H54 (cell line): Measurements from ENCODE around the gene TNRC6B.

Source experiments
- DNase-seq: peaks from one replicate; pipeline ENCODE4 v3.0.0; 2011; ENCODE audit warnings: low spot score, mixed read lengths; ENCODE audit not compliant: insufficient read length
- FAIRE-seq: peaks from 3 replicates; lab custom pipeline; 2011; peaks lifted over from hg19 to GRCh38; lab: Jason Lieb, UNC
- POLR2A ChIP-seq: IDR thresholded peaks from 2 replicates; pipeline ENCODE4 v1.6.1; 2011; ENCODE audit warnings: low read depth, mild to moderate bottlenecking, low read length

TNRC6B gene

DNA sequence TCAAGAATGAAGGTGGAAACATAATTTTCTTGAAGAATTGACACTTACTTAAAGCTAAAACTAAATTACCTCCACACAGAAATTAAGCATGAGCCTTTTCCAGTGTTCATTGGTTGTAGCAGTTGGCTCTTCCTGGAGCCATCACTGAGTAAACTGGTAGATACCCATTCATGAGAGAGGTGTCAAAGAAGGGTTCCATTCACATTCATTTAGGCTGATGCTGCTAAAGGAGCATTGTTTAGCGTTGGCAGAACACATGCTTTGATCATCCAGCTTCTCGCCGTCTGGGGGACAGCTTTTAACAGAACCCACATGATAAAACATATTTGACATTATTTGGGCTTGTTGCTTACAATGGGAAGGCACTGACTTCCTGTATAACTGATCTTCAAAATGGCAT, 71.6 kb downstream of the TNRC6B start:
- no peak for FAIRE-seq
- DNase-seq, result no peak
- TF ChIP-seq POLR2A, result no peak

DNA sequence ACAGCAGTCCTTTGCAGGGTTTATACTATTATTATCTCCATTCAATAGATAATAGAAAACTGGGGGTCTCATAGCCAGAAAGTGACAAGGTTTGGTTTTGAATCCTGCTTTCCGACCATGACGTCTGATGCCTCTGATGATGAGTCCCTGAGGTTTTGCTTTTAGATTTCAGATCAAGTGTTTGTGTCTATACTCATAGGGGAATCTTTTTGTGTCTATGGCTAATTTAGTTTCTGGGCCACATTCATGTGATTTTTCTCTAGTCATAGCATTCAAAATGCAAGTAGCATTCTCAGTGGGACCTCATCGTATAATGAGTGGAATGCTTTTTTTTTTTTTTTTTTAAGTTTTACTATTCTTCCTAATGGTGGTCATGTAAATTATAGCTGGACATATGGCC, 72.9 kb downstream of the TNRC6B start:
- no peak for TF ChIP-seq POLR2A
- DNase-seq, result no peak
- no peak for FAIRE-seq

GRCh38 chr22:40251106-40251505, 73.4 kb downstream of the TNRC6B start:
- FAIRE-seq (no peak), DNase-seq (no peak)
- no peak for TF ChIP-seq POLR2A

- DNase-seq (no peak), FAIRE-seq (no peak)
- TF ChIP-seq POLR2A, result no peak
Measured at GRCh38 chr22:40252146-40252545, 74.4 kb downstream of the TNRC6B start.

DNA sequence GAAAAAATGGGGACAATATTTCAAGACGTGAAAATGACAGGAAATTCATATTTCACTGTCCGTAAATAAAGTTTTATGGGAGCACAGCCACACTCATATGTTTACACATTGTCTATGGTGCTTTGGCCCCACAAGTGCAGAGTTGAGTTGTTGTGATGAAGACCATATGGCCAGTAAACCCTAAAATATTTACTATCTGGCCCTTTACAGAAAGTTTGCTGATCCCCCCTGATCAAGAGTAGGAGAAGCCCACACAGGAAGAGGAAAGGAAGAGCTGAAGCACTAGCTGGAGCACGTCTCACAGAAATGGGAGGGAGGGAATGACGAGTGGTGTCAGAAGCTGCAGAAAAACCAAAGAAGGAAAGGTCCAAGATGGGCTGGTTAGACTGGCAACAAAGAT, 78.8 kb downstream of the TNRC6B start:
- FAIRE-seq, result no peak
- TF ChIP-seq POLR2A, result no peak
- DNase-seq, result no peak

- DNase-seq (no peak), FAIRE-seq (no peak)
- TF ChIP-seq POLR2A, result no peak
Measured at GRCh38 chr22:40258017-40258416, 80.3 kb downstream of the TNRC6B start.

DNA sequence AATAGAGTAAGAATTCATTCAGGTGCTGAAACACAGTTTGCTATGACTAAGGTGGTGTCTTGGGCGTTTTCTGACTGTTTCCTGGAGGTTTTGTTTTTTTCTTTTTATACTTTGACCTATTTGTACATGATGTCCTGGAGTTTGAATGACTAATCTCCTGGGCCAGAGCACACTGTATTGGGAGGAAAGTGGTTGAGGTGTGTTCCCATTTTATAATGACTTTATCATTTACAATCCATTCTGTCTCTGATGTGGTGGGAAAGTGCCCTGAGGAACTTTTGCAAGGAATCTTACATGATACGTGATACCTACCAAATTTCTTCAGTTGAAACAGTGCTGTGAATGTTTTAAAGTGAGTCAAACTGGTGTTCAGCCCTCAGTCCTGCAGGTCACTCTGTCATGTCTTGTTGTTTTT, 80.8 kb downstream of the TNRC6B start:
- FAIRE-seq, result peak; percentile 52
- DNase-seq, result no peak
- TF ChIP-seq POLR2A, result no peak

- no peak for TF ChIP-seq POLR2A
- no peak for FAIRE-seq
- DNase-seq, result no peak
Measured at GRCh38 chr22:40261783-40262182, 84.1 kb downstream of the TNRC6B start.

DNA sequence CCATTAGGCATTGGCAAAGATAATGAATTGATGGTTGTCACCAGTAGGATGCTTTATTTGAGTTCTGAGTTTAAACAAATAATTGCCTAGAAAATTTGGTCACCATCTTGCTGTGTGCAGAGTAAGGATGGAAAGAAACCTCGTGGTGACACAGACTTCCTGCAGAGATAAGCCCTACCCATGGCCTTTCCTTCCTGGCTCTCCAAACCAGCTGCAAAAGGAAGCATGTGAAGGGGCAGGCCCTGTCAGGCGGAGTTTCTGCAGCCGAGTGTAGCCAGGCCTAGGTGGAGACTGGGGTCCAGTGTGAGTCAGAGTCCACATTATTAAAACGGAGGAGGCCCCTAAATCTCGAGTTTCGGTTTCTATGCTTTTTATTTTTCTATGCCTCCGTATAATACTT, 85.5 kb downstream of the TNRC6B start:
- DNase-seq (no peak), FAIRE-seq (no peak)

GRCh38 chr22:40265783-40266182, 88.1 kb downstream of the TNRC6B start:
- DNase-seq (no peak), FAIRE-seq (no peak)
- no peak for TF ChIP-seq POLR2A

More for the DNA sequence above, 85.5 kb downstream of the TNRC6B start:
- TF ChIP-seq POLR2A, result no peak

DNA sequence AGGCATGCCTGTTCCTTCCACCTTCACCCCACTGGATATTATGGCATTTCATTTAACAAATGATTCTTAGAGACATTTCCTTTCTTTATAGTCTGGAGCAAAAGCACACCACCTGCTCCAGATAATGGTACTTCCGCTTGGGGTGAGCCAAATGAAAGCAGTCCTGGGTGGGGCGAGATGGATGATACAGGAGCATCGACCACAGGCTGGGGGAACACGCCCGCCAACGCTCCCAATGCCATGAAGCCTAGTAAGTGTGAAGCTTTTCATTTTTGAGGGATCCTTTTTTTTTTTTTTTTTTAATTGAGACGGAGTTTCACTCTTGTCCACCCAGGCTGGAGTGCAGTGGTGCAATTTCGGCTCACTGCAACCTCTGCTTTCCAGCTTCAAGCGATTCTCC, 92.3 kb downstream of the TNRC6B start:
- no peak for FAIRE-seq
- no peak for TF ChIP-seq POLR2A
- DNase-seq, result no peak

DNA sequence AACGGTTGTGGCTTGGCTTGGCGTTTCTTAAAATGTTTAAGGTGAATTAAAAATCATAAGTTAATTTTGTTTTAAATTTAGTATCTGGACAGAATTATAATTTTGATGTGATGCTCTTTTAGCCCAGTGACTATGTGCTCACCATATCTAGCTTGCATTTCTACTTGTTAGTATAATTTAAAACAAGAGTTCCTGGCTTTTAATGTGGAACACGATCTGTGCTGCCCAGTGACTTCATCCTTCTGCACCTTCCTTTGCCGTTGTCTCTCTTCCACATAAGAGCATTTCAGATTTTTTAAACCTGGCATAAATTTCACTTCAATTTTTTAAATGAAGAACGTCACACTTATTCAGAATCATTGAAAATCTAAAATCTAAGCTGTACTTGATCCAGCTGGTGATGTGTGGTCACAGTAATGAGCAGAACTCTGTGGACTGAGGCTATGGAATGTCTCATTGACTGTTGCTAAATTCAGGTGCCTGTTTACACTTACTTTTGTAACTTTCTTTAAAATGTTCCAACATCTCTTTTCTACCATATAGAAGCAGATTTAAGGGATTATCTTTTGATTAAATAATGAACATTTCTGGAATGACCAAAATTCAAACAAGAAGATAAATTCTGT, 93.1 kb downstream of the TNRC6B start:
- no peak for FAIRE-seq
- TF ChIP-seq POLR2A, result no peak
- no peak for DNase-seq

DNA sequence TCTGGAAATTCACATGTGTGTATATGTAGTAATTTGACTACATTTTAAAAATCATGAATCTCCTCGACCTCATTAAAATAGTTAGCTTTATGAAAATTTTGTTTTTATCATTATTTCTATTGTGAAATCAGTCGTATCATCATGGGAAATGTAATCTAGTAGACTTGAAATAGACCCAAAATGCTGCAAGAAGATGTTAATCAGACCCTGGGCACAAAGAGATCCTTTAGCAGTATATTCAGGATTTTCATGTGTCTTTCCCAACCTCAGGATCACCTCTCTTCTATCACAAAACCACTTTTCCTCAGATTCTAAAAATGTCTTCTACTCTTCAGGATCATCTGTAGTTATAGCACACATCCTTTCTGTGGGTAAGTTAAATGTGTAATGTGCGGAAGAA, 93.7 kb downstream of the TNRC6B start:
- TF ChIP-seq POLR2A, result no peak
- FAIRE-seq, result no peak
- DNase-seq, result no peak

DNA sequence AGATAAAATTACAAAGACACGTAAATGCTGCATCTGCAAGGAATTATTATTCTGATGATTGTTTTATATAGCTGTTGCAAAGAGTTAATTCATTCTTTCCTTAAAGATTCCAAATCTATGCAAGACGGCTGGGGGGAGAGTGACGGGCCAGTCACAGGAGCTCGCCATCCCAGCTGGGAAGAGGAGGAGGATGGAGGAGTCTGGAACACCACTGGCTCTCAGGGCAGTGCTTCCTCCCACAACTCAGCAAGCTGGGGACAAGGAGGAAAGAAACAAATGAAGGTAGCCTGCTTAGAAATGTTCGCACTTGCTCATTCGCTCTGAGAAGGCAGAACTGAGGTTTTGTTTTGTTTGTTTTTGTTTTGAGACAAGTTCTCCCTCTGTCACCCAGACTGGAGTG, 95.6 kb downstream of the TNRC6B start:
- FAIRE-seq, result no peak
- no peak for DNase-seq
- TF ChIP-seq POLR2A, result no peak

- FAIRE-seq (no peak), DNase-seq (no peak)
- TF ChIP-seq POLR2A, result no peak
Measured at GRCh38 chr22:40276996-40277823, 99.5 kb downstream of the TNRC6B start.
